ENCODE measurements around the gene CYB561. TPM values are rescaled to one million over a fixed set of nuclear protein-coding genes. Genes with fewer than 3 reads are reported as not detected.

The CYB561 gene
- total and polyA plus RNA-seq, 9 of the 15 experiments (the other 6 are each of a cell fraction or from before 2014, with no cell fraction given), result 4.0 to 30.8 (median 17.4) TPM

GRCh38 chr17:63431618-63431938, 14.5 kb downstream of the CYB561 start:
- in situ Hi-C loops (cut with MboI), result loop anchor here (25.0 kb wide), 1 partner anchor 406 kb away; the partner anchor contains the start of genes FTSJ3, PSMC5 and SMARCD2
- peak overlapping the region; percentile 80 for H3K27ac ChIP-seq (ENCODE audit: extremely low read depth, low read depth, low read length)
- peak overlapping the region; percentile 75 for H3K4me2 ChIP-seq (ENCODE audit: insufficient read depth, low read length)

More at GRCh38 chr17:63431618-63431938, 14.5 kb downstream of the CYB561 start:
- Histone ChIP-seq H3K4me1 (replicated peaks in 1 of 2; ENCODE audit: control insufficient read depth in 2 of 2, insufficient read depth in 2 of 2, low read length in 2 of 2) (peaks cover 48 to 55% of the 10 kb centered on the region in 2 experiments), H3K9me1 (ENCODE audit: control insufficient read depth, insufficient read depth, low read length) (peaks cover 3% of the 10 kb centered on the region), H3K79me2 (ENCODE audit: control insufficient read depth, insufficient read depth, low read length) (peaks cover 3% of the 10 kb centered on the region; the same call in 1 of the 3 replicates), H3K9me3 (replicated peaks; ENCODE audit: control insufficient read depth, insufficient read depth, low read depth, low read length) (no peaks in the 10 kb centered on the region), H2AFZ (ENCODE audit: low read depth, low read length) (peak overlapping the region; percentile 33; the same call in 1 of the 2 replicates), H3K27me3 (ENCODE audit: control insufficient read depth in 2 of 2, insufficient read depth in 2 of 2, low read length in 2 of 2) (no peaks in the 10 kb centered on the region), H3K4me3 (no peak overlapping the region), H3K36me3 (ENCODE audit: control insufficient read depth, insufficient read depth, low read length) (peaks cover 24% of the 10 kb centered on the region; the same call in 1 of the 3 replicates), H4K20me1 (replicated peaks; ENCODE audit: control insufficient read depth, insufficient read depth, low read length) (no peaks in the 10 kb centered on the region), H3K9ac (ENCODE audit: insufficient read depth in 1 of 2, low read depth in 2 of 2, low read length in 2 of 2) (peak overlapping the region; percentile 0 to 64; a peak in 2 of 4 replicates)
- no TSS peak for BruUV-seq (replicated peaks)
- DNase-seq (ENCODE audit: extremely low read depth in 1 of 4, low spot score in 3 of 4), result no peak
- intact Hi-C loops (cut with micrococcal nuclease), result loop anchor here (5.0 to 10.0 kb wide), 2 partner anchors 121 to 413 kb away; partner anchors contain the start of genes DCAF7 and SMARCD2
- no peak for TF ChIP-seq ZNF436 (CRISPR knock-in tag; IDR thresholded peaks at IDR 0.05)
- peak; percentile 46; the same call in 1 of the 2 replicates for TF ChIP-seq ZBTB17 (CRISPR knock-in tag; IDR thresholded peaks at IDR 0.05)
- TF ChIP-seq CCNT2 (IDR thresholded peaks at IDR 0.05; ENCODE audit: borderline replicate concordance, extremely low read depth, insufficient read length, low read depth, low read length), result no peak
- 0 out of 4 replicates have a peak, but pooled peaks of 1 of the 2 experiments have one; percentile 2 for TF ChIP-seq MNT (conservative IDR thresholded peaks at IDR 0.05)
- 0 out of 2 replicates have a peak, but pooled peaks have one; percentile 54 for TF ChIP-seq MECOM (CRISPR knock-in tag; IDR thresholded peaks at IDR 0.05)
- TF ChIP-seq ZSCAN29 (IDR thresholded peaks at IDR 0.05), result no peak
- TF ChIP-seq AFF4 (CRISPR knock-in tag; IDR thresholded peaks at IDR 0.05), result 0 out of 2 replicates have a peak, but pooled peaks have one; percentile 8
- 0 out of 2 replicates have a peak, but pooled peaks have one; percentile 12 for TF ChIP-seq PHF21A (IDR thresholded peaks at IDR 0.05; ENCODE audit: borderline replicate concordance, low read depth)
- TF ChIP-seq RBBP5 (IDR thresholded peaks at IDR 0.05; ENCODE audit: borderline replicate concordance, insufficient read depth, low read length, poor library complexity, severe bottlenecking), result peak; percentile 55
- WGBS (ENCODE audit: insufficient coverage, low coverage, missing lambda C conversion rate), result 5% methylated on average over 7 of the region's 7 CpGs
- no peak; the same call in 1 of the 3 replicates for ATAC-seq
- ChIA-PET CTCF (ENCODE audit: low intra/inter-chr PET ratio) (no interaction called here), POLR2A (interaction anchor here (0.5 to 1.9 kb wide), 11 partner anchors 11 to 750 kb away, joined by 3 to 5 read pairs (median 3); partner anchors contain the start of genes CCDC47 and DDX42)
- FAIRE-seq, result no peak
